Measurements from ENCODE around the gene CREB5.

- TF ChIP-seq CTCF (IDR thresholded peaks at IDR 0.05) (no peak), POLR2A (IDR thresholded peaks at IDR 0.05) (no peak)
These were observed 337.3 kb downstream of the CREB5 start for GRCh38 chr7:28749638-28750037.

All from breast epithelium (tissue), 3 donors.